Loucy (cell line): ENCODE measurements around the gene SLC36A1.

Experiments
- H2AFZ ChIP-seq: fragments of 200-600 bp; sonication (generic); 2 replicates; pipeline ENCODE4 v1.6.0; 2016; ENCODE audit warnings: antibody characterized with exemption, mild to moderate bottlenecking, low read length, moderate library complexity
- H3F3A ChIP-seq: fragments of 200-600 bp; 2 replicates; pipeline ENCODE4 v1.6.0; 2016; ENCODE audit warnings: antibody characterized with exemption, low read depth, mild to moderate bottlenecking
- H3K27me3 ChIP-seq: fragments of 200-600 bp; sonication (generic); 2 replicates; pipeline ENCODE4 v1.6.1; 2014; ENCODE audit warnings: low read length, mild to moderate bottlenecking; ENCODE audit not compliant: insufficient read depth, poor library complexity, severe bottlenecking
- H3K36me3 ChIP-seq: fragments of 200-600 bp; sonication (generic); 2 replicates; pipeline ENCODE4 v1.6.1; 2016; ENCODE audit warnings: low read length; ENCODE audit not compliant: insufficient read depth
- H3K4me1 ChIP-seq: fragments of 200-600 bp; sonication (generic); 2 replicates; pipeline ENCODE4 v1.5.1; 2014; ENCODE audit warnings: low read length, mild to moderate bottlenecking; ENCODE audit not compliant: insufficient read depth, poor library complexity, severe bottlenecking
- H3K4me2 ChIP-seq: fragments of 200-600 bp; sonication (generic); 2 replicates; pipeline ENCODE4 v1.6.0; 2014; ENCODE audit warnings: antibody characterized with exemption, low read length, low read depth, mild to moderate bottlenecking; ENCODE audit not compliant: poor library complexity, severe bottlenecking
- H3K4me3 ChIP-seq: fragments of 200-600 bp; sonication (generic); 2 replicates; pipeline ENCODE4 v1.5.1; 2014; ENCODE audit warnings: low read length, mild to moderate bottlenecking, mixed read lengths; ENCODE audit not compliant: poor library complexity, severe bottlenecking
- H3K79me2 ChIP-seq: fragments of 200-600 bp; sonication (generic); 2 replicates; pipeline ENCODE4 v1.6.1; 2014; ENCODE audit warnings: low read length; ENCODE audit not compliant: insufficient read depth
- H3K9ac ChIP-seq: fragments of 200-600 bp; sonication (generic); 2 replicates; pipeline ENCODE4 v1.6.0; 2014; ENCODE audit warnings: mild to moderate bottlenecking, low read depth, low read length, moderate library complexity; ENCODE audit not compliant: poor library complexity, severe bottlenecking
- H3K9me2 ChIP-seq: fragments of 200-600 bp; sonication (generic); replicated peaks from 2 replicates; pipeline ENCODE4 v1.6.1; 2016; ENCODE audit warnings: low read depth, low read length, mixed read lengths
- H3K9me3 ChIP-seq: fragments of 200-600 bp; sonication (generic); 2 replicates; pipeline ENCODE4 v1.6.1; 2014; ENCODE audit warnings: mild to moderate bottlenecking, antibody characterized with exemption, low read length, low read depth; ENCODE audit not compliant: insufficient read depth
- H4K20me1 ChIP-seq: fragments of 200-600 bp; sonication (generic); 2 replicates; pipeline ENCODE4 v1.6.0; 2014; ENCODE audit warnings: antibody characterized with exemption, low read length, mild to moderate bottlenecking; ENCODE audit not compliant: insufficient read depth, poor library complexity, severe bottlenecking
- CTCF ChIP-seq: fragments of 200-600 bp; sonication (generic); conservative IDR thresholded peaks from 2 replicates; pipeline ENCODE4 v1.5.1; 2014; ENCODE audit warnings: mild to moderate bottlenecking, antibody characterized with exemption, low read length
- EZH2phosphoT487 ChIP-seq: fragments of 200-600 bp; IDR thresholded peaks from 2 replicates; pipeline ENCODE4 v1.6.1; 2018; ENCODE audit warnings: antibody characterized with exemption, mild to moderate bottlenecking, moderate library complexity, borderline replicate concordance

SLC36A1 gene

GRCh38 chr5:151537044-151537443 is 89.6 kb downstream of the SLC36A1 start:
- Histone ChIP-seq H3K27me3 (no peaks in the 10 kb centered on the region), H3K9me2 (no peaks in the 10 kb centered on the region), H2AFZ (no peak overlapping the region), H3K4me1 (no peaks in the 10 kb centered on the region), H3K9me3 (no peaks in the 10 kb centered on the region), H3F3A (no peaks in the 10 kb centered on the region), H3K4me2 (no peak overlapping the region), H3K4me3 (no peak overlapping the region), H3K36me3 (no peaks in the 10 kb centered on the region), H4K20me1 (no peaks in the 10 kb centered on the region), H3K9ac (no peak overlapping the region), H3K79me2 (no peaks in the 10 kb centered on the region)
- TF ChIP-seq CTCF, result no peak
- TF ChIP-seq EZH2phosphoT487, result no peak

- Histone ChIP-seq H3K9me3 (no peaks in the 10 kb centered on the region), H3K9me2 (no peaks in the 10 kb centered on the region), H3K27me3 (no peaks in the 10 kb centered on the region), H3K36me3 (no peaks in the 10 kb centered on the region), H3F3A (no peaks in the 10 kb centered on the region), H4K20me1 (no peaks in the 10 kb centered on the region), H3K9ac (no peak overlapping the region), H3K4me2 (no peak overlapping the region), H3K4me3 (no peak overlapping the region), H2AFZ (no peak overlapping the region), H3K79me2 (no peaks in the 10 kb centered on the region), H3K4me1 (no peaks in the 10 kb centered on the region)
- TF ChIP-seq CTCF (no peak), EZH2phosphoT487 (no peak)
Measured at GRCh38 chr5:151541571-151541970, 94.2 kb downstream of the SLC36A1 start.
